ENCODE data around the gene SORT1. TPM values are rescaled to one million over a fixed set of nuclear protein-coding genes. Genes with fewer than 3 reads are reported as not detected.

SORT1 gene
- total RNA-seq, 4 donors from 2014 or later: 66.6 to 142 (median 105) TPM

- TF ChIP-seq EP300 (IDR thresholded peaks at IDR 0.05) (no peak), POLR2AphosphoS5 (IDR thresholded peaks at IDR 0.05) (peak; percentile 80)
- Histone ChIP-seq H3K9me3 (no peaks in the 10 kb centered on the region), H3K4me3 (peak overlapping the region; percentile 17 to 23), H3K36me3 (peaks cover 0 to 24% of the 10 kb centered on the region in 2 donors), H3K4me1 (peaks cover 9 to 82% (median 24%) of the 10 kb centered on the region in 3 donors), H3K27ac (peak overlapping the region; percentile 85 to 99 (median 88)), H3K27me3 (no peaks in the 10 kb centered on the region)
- peak; percentile 72 for ATAC-seq
- 22 to 27% methylated on average over 7 of the region's 7 CpGs for WGBS, 2 donors (ENCODE audit: low coverage in 1 of 2)
Observed at GRCh38 chr1:109370712-109371340, 26.9 kb downstream of the SORT1 start.

GRCh38 chr1:109369167-109369746, 28.5 kb downstream of the SORT1 start:
- Histone ChIP-seq H3K27ac (peak overlapping the region; percentile 85 to 99 (median 88)), H3K36me3 (peaks cover 0 to 39% of the 10 kb centered on the region in 2 donors), H3K9me3 (no peaks in the 10 kb centered on the region), H3K27me3 (no peaks in the 10 kb centered on the region), H3K4me1 (peaks cover 9 to 75% (median 24%) of the 10 kb centered on the region in 3 donors), H3K4me3 (no peak overlapping the region)
- TF ChIP-seq EP300 (IDR thresholded peaks at IDR 0.05) (no peak), CTCF (IDR thresholded peaks at IDR 0.05) (no peak), POLR2A (IDR thresholded peaks at IDR 0.05) (no peak), POLR2AphosphoS5 (IDR thresholded peaks at IDR 0.05) (no peak)
- ATAC-seq: no peak
- WGBS, 2 donors (ENCODE audit: low coverage in 1 of 2): 100% methylated on average over 2 of the region's 6 CpGs; no CpG with 5 or more reads in 1 of the 2 donors

GRCh38 chr1:109368464-109368863, 29.3 kb downstream of the SORT1 start:
- TF ChIP-seq EP300 (IDR thresholded peaks at IDR 0.05) (no peak), CTCF (IDR thresholded peaks at IDR 0.05) (no peak), POLR2AphosphoS5 (IDR thresholded peaks at IDR 0.05) (no peak), POLR2A (IDR thresholded peaks at IDR 0.05) (no peak)
- 100% methylated on average over 1 of the region's 1 CpG; no CpG with 5 or more reads in 1 of the 2 donors for WGBS, 2 donors (ENCODE audit: low coverage in 1 of 2)
- peak overlapping the region; percentile 85 to 99 (median 88) for H3K27ac ChIP-seq
- no peaks in the 10 kb centered on the region for H3K27me3 ChIP-seq
- ATAC-seq: no peak
- peaks cover 9 to 75% (median 19%) of the 10 kb centered on the region in 3 donors for H3K4me1 ChIP-seq
- peaks cover 0 to 39% of the 10 kb centered on the region in 2 donors for H3K36me3 ChIP-seq
- no peaks in the 10 kb centered on the region for H3K9me3 ChIP-seq
- H3K4me3 ChIP-seq: no peak overlapping the region

- Histone ChIP-seq H3K4me3 (no peak overlapping the region), H3K4me1 (peaks cover 6 to 67% (median 12%) of the 10 kb centered on the region in 3 donors), H3K36me3 (peaks cover 0 to 39% of the 10 kb centered on the region in 2 donors), H3K27ac (peak overlapping the region; percentile 49 to 99 (median 88)), H3K9me3 (no peaks in the 10 kb centered on the region), H3K27me3 (no peaks in the 10 kb centered on the region)
- WGBS, 2 donors (ENCODE audit: low coverage in 1 of 2): 87 to 91% methylated on average over 3 of the region's 3 CpGs
- TF ChIP-seq EP300 (IDR thresholded peaks at IDR 0.05) (no peak), POLR2A (IDR thresholded peaks at IDR 0.05) (no peak), POLR2AphosphoS5 (IDR thresholded peaks at IDR 0.05) (no peak), CTCF (IDR thresholded peaks at IDR 0.05) (no peak)
- no peak for ATAC-seq
Observed at GRCh38 chr1:109367626-109368025, 30.1 kb downstream of the SORT1 start.

- Histone ChIP-seq H3K9me3 (no peaks in the 10 kb centered on the region), H3K27me3 (no peaks in the 10 kb centered on the region), H3K4me1 (peaks cover 5 to 64% (median 6%) of the 10 kb centered on the region in 3 donors), H3K36me3 (peaks cover 0 to 39% of the 10 kb centered on the region in 2 donors), H3K27ac (peak overlapping the region in 3 of 4 donors; percentile 1 to 88 (median 21)), H3K4me3 (no peak overlapping the region)
- ATAC-seq: no peak
- WGBS, 2 donors (ENCODE audit: low coverage in 1 of 2): 83 to 100% methylated on average over 1 to 2 of the region's 2 CpGs
- TF ChIP-seq POLR2AphosphoS5 (IDR thresholded peaks at IDR 0.05): no peak
- TF ChIP-seq POLR2A (IDR thresholded peaks at IDR 0.05): no peak
- no peak for TF ChIP-seq CTCF (IDR thresholded peaks at IDR 0.05)
- TF ChIP-seq EP300 (IDR thresholded peaks at IDR 0.05): no peak
Observed at GRCh38 chr1:109365642-109366204, 32.0 kb downstream of the SORT1 start.
